WTC11 (cell line): ENCODE measurements around the gene SIGLEC10.

ENCODE experiments used
- CTCF ChIP-seq: fragments of 200-600 bp; IDR thresholded peaks from 2 replicates; pipeline ENCODE4 v1.8.0; 2022; ENCODE audit warnings: antibody characterized with exemption
- ELF4 ChIP-seq: sonication (generic); formaldehyde crosslinking; IDR thresholded peaks from 2 replicates; pipeline ENCODE4 v1.8.1; 2022; ENCODE audit warnings: low read depth, mild to moderate bottlenecking, moderate library complexity, missing genetic modification reagents
- NR2C2 ChIP-seq: sonication (generic); formaldehyde crosslinking; IDR thresholded peaks from 2 replicates; pipeline ENCODE4 v1.8.0; 2022; ENCODE audit warnings: mild to moderate bottlenecking, missing genetic modification reagents
- OVOL2 ChIP-seq: fragments of 250-450 bp; sonication (Bioruptor Pico); IDR thresholded peaks from 2 replicates; pipeline ENCODE4 v1.9.0; 2021; ENCODE audit warnings: mild to moderate bottlenecking, borderline replicate concordance
- SMAD3 ChIP-seq: sonication (generic); formaldehyde crosslinking; IDR thresholded peaks from 2 replicates; pipeline ENCODE4 v1.8.0; 2022; ENCODE audit warnings: missing genetic modification reagents, mild to moderate bottlenecking, borderline replicate concordance
- SMAD4 ChIP-seq: sonication (generic); formaldehyde crosslinking; IDR thresholded peaks from 2 replicates; pipeline ENCODE4 v1.8.0; 2022; ENCODE audit warnings: mild to moderate bottlenecking, missing genetic modification reagents
- STAT6 ChIP-seq: sonication (generic); formaldehyde crosslinking; conservative IDR thresholded peaks from 2 replicates; pipeline ENCODE4 v1.8.1; 2023; ENCODE audit warnings: mild to moderate bottlenecking, low read depth, missing genetic modification reagents, moderate library complexity
- ZNF416 ChIP-seq: fragments of 250-450 bp; sonication (Bioruptor Pico); IDR thresholded peaks from 2 replicates; pipeline ENCODE4 v1.9.0; 2021; ENCODE audit warnings: mild to moderate bottlenecking, inconsistent platforms

- TF ChIP-seq CTCF (no peak), ELF4 (CRISPR knock-in tag) (no peak), SMAD4 (CRISPR knock-in tag) (no peak), ZNF416 (CRISPR knock-in tag) (no peak), STAT6 (CRISPR knock-in tag) (no peak), OVOL2 (CRISPR knock-in tag) (no peak), NR2C2 (CRISPR knock-in tag) (no peak), SMAD3 (CRISPR knock-in tag) (no peak)
Observed at GRCh38 chr19:51434456-51434855, 17.0 kb upstream of the SIGLEC10 start.
